ENCODE data around the gene SCNN1A.

SCNN1A gene

DNA sequence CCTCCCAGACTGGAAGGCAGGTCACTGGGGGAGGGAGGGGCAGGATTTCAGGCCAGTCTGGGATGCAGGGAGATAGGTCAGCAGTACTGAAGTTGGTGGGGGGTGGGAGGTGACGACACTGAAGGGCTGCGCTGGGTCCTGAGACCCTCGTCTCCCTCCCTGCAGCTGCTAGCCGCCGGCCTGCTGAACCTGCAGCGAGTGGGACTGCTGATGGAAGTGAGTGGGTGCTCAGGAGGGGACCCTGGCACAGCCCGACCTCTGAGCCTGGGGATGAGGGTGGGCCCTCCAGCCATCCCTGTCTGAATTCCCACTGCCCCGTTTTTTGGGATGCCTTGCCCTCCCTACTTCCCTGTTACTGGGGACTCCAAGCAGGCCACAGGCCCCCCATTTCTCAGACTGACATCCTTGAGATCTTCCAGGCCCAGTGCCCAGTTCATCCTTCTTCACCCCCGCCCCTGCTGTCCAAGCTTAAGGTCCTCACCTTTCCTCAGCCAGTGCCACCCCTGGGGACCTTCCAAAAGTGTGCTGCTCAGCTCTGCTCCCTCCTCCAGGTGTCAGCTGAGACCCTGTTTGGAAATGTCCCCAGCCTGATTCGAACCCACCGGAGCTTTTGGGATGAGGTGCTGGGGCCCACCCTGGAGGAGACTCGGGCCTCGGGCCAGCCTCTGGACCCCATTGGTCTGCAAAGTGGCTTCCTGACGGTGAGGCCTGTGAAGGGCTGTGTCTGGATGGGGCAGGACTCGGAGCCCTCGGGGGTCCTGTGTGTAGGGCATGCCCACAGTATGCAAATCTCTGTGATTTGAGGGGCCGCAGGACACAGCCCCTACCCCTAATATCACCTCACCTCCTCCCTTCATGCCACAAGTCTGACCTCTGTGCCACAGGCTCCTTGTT is 59.4 kb downstream of the SCNN1A start:
- DNase-seq: no peak

- DNase-seq: no peak
Measured at GRCh38 chr12:6315184-6315583, 60.2 kb downstream of the SCNN1A start.

GRCh38 chr12:6314776-6315175 is 60.6 kb downstream of the SCNN1A start:
- DNase-seq: no peak

GRCh38 chr12:6313326-6313940 is 61.9 kb downstream of the SCNN1A start:
- no peak for DNase-seq

DNA sequence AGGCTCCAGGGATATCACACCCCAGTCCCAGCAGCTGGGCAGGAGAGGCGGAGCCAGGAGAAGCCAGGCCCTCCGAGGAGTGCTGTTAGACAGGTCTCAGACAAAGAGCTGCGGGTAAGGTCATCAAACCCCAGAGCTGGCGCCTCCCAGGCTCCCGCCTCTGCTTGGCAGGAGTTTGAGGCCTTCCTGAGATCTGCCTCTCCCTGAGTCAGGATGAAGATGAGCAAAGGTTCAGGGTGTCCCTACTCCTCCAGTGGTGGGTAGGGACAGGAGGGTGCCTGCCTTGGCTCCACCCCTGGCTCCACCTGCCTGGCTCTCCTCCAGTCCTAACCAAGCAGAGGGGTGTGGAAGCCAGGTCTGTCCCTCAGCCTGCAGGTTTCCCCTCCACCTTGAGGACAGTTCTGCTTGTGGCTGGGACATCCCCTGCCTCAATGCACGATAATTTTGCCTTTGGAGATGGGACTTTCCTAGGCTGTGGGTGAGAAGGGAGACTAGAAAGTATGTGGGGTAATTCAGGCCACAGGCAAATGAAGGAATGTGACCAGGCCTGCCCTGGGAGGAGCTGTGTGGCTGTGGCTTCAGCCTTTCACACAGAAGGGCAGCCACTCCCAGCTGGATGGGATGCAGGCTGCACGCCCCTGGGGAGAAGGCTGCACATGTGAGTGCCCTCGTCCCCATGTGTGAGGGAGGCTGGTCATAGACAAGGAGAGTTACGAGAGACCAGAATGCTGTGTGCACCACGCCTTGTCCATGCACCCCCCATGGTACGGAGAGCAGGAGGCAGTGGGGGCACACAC is 62.6 kb downstream of the SCNN1A start:
- no peak for DNase-seq

DNA sequence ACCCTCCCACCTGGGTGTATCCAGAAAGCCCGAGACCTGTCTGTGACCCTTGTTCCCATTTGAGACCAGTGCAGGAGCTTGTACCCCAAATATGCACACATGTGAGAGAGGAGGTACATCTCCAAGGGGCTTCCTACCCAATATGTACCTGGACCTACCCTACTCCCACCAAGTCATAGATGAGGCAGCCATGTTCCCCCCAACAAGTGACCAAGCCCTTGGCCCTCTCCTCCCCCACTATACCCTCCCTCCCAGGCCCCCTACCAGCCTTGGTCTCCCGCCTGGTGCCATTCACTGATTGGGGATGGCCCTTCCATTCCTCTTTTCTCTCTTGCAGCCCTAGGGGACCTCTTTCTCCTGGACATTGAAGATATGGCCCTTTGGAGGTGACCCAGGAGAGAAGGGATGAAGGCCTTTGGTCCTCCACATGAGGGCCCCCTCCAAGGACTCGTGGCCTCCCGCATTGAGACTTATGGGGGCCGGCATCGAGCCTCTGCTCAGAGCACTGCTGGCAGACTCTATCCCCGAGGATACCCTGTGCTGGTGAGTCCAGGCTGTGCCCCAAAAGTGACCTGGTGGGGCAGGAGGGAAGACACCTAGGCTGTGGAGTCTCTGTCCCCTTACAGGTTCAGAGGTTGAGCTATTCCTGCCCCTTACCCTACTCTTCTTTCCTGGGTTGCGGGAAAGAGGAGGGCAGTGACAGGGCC is 63.4 kb downstream of the SCNN1A start:
- no peak for DNase-seq

DNA sequence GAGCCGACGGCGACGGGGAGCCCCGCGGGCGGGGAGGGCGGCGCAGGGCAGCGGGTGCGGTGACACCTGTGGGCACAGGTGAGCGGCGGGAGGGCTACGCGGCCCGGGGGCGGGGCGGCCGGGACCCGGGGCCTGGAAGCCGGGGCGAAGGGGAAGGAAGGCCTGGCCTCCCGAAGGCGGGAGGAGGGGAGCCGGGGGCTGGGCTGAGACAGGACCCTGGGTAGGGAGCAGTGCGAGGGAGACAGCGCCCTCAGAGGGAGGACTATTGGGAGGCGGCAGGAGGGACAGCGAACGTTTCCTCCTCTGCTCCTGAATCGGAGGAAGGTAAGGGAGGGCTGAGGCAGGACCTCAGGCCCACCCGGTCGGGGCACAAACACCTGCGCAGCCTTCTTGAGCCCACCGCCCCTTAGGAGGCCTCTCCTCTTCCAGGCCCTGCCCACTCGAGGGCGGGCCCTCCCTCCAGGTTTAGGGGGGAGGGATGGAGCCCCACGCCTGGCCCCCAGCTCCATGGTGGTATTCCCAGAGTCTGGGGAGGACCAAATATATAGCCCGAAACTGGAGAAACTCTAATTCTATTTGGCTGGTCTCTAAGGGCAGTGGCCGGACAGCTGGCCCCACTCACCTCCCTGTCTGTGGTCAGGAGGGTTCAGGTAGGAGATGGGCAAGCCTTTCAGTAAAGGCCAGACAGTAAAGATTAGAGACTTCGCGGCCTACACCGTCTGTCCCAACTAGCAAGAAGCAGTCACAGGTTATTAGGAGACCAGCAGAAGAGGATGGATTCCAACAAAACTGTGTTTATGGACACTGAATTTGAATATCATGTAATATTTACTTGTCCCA is 64.4 kb downstream of the SCNN1A start:
- no peak for DNase-seq

DNA sequence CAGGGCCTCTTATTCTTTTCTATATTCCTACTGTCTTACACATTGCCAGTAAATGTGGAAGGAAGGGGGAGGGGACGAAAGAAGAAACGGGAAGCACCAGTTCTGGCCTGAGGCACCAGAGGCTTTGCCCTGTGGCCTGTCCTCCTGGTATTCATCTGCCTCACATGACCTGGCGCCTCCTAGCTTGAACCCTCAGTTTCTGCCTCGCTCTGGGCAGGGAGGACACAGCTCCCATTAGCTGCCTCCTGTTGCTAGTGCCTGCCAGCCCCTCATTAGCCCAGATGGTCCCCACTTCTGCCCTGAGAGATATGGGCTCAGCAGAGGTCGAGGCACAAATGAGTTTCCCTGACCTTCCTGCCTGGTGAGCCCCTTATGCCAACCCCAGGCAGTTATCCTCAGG is 67.8 kb downstream of the SCNN1A start:
- DNase-seq: no peak

DNA sequence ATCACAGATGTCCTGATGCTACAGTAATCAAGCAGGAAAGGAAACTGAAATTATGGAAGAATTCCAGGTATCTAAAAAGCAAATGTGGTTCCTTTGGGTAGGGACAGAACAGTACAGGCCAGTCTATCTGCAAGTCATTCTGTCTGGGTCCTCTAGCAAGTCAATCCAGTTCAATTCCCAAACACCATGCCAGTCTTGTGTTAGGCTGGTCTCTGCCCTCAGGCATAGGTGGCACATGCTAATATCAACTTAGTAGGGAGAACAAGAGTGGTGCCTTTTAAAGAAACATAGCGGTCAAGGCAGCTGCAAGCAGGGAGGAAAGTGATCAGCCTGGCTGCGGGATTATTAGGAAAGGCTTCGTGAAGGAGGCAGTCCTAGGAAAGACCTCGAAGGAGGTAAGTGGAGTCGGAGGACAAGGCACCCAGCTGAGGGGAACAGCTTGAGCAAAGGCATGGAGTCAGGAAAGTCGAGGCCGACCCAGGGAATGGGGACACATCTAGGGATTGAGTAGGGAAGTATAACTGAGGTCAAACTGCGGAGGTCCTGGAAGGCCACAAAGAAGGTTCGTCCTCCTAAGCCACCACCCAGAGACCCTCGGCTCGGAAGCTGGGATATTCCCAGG is 68.7 kb downstream of the SCNN1A start:
- DNase-seq: no peak

DNA sequence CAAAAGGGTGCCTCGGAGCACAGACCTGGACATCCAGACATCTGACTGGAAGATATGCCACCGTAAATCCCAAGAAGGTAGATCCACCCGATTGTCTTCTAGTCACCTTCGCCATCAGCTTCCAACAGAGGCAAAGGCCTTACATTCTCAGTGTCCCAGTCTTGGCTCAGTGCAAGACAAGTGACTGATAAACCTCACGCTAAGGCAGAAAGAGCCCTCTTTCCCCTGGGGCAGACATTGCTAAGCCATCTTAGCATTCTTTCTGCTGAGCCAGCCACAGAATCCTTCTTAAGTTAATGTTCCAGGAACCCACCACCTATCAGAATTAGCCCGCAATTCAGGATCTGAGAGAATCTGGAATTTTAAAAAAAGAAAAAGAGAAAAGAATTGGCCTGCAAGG is 69.2 kb downstream of the SCNN1A start:
- no peak for DNase-seq

- DNase-seq: no peak
Measured at GRCh38 chr12:6303071-6303470, 72.3 kb downstream of the SCNN1A start.

GRCh38 chr12:6302621-6303020 is 72.7 kb downstream of the SCNN1A start:
- DNase-seq: no peak

- DNase-seq: no peak
Measured at GRCh38 chr12:6301721-6302120, 73.6 kb downstream of the SCNN1A start.

GRCh38 chr12:6297170-6297569 is 78.2 kb downstream of the SCNN1A start:
- DNase-seq: no peak
